T-cell (primary cell): Measurements from ENCODE around the gene COX4I1. TPM values are rescaled to one million over a fixed set of nuclear protein-coding genes. Genes with fewer than 3 reads are reported as not detected.

ENCODE experiments used
- ATAC-seq, 4 experiments: fragments of 200-7000 bp in 3 of 4; fragments of 150-1000 bp in 1 of 4; cut with Tn5 transposase; replicated peaks in 1 of 4; 1 replicate in 3 of 4; 2 replicates in 1 of 4; pipeline ENCODE4 v1.10.0; 2021; ENCODE audit warnings: moderate library complexity in 3 of 4, mild to moderate bottlenecking in 2 of 4, moderate number of reproducible peaks in 1 of 4
- CTCF ChIA-PET, 2 donors: fragments of 300-600 bp; sonication (Branson Sonifier 250); formaldehyde crosslinking; loops; one replicate each; lab custom pipeline; 2022; ENCODE audit warnings: antibody characterized with exemption in 2 of 2; lab: Charles Lee
- POLR2A ChIA-PET, 2 donors: fragments of 300-600 bp; sonication (Branson Sonifier 250); formaldehyde crosslinking; loops; one replicate each; lab custom pipeline; 2022; ENCODE audit warnings: antibody characterized with exemption in 2 of 2; lab: Charles Lee
- DNase-seq, 35 experiments: peaks; one replicate each; pipeline versions ENCODE4 v3.0.0 to v3.0.0-alpha.2; 2013 to 2023
- H3K27ac ChIP-seq: one replicate; pipeline ENCODE4 v1.5.1; 2013; ENCODE audit warnings: low read length
- H3K27me3 ChIP-seq, 2 experiments: replicated peaks in 1 of 2; 1 replicate in 1 of 2; 2 replicates in 1 of 2; pipeline versions ENCODE4 v1.6.1 to v1.7.0; 2013; ENCODE audit warnings: low read length in 1 of 2, mixed read lengths in 1 of 2; ENCODE audit not compliant: control insufficient read depth in 2 of 2, insufficient read depth in 2 of 2; ENCODE audit errors: extremely low read depth in 1 of 2
- H3K36me3 ChIP-seq, 2 donors: 1 replicate in 1 of 2; 2 replicates in 1 of 2; pipeline versions ENCODE4 v1.6.1 to v1.7.0; 2013; ENCODE audit warnings: low read length in 1 of 2; ENCODE audit not compliant: control insufficient read depth in 2 of 2, insufficient read depth in 1 of 2; ENCODE audit errors: extremely low read depth in 1 of 2
- H3K4me1 ChIP-seq, 2 experiments: 1 replicate in 1 of 2; 2 replicates in 1 of 2; pipeline versions ENCODE4 v1.6.1 to v1.7.0; 2013; ENCODE audit warnings: low read length in 2 of 2, mixed read lengths in 1 of 2; ENCODE audit not compliant: insufficient read depth in 2 of 2, control insufficient read depth in 1 of 2; ENCODE audit errors: extremely low read depth in 1 of 2
- H3K4me3 ChIP-seq, 2 donors: 1 replicate in 1 of 2; 2 replicates in 1 of 2; pipeline versions ENCODE4 v1.5.1 to v1.7.0; 2013; ENCODE audit warnings: mild to moderate bottlenecking in 2 of 2, low read length in 1 of 2, moderate library complexity in 1 of 2; ENCODE audit not compliant: control insufficient read depth in 1 of 2; ENCODE audit errors: extremely low read depth in 1 of 2
- H3K9me3 ChIP-seq: 2 replicates; pipeline ENCODE4 v1.7.0; 2013
- H3K27ac Mint-ChIP-seq, 2 donors: one replicate each; pipeline ENCODE4 v1.8.0; 2020 to 2021; ENCODE audit warnings: mild to moderate bottlenecking in 2 of 2, mixed read lengths in 2 of 2
- H3K27me3 Mint-ChIP-seq, 2 donors: one replicate each; pipeline ENCODE4 v1.8.0; 2021 to 2022; ENCODE audit warnings: mixed read lengths in 2 of 2
- H3K36me3 Mint-ChIP-seq: one replicate; pipeline ENCODE4 v1.8.0; 2021; ENCODE audit warnings: mixed read lengths
- H3K4me1 Mint-ChIP-seq, 3 donors: one replicate each; pipeline ENCODE4 v1.8.0; 2020 to 2022; ENCODE audit warnings: mixed read lengths in 3 of 3, mild to moderate bottlenecking in 1 of 3
- H3K4me3 Mint-ChIP-seq, 3 donors: one replicate each; pipeline ENCODE4 v1.8.0; 2020 to 2022; ENCODE audit warnings: mild to moderate bottlenecking in 3 of 3, mixed read lengths in 3 of 3, moderate library complexity in 3 of 3
- H3K9me3 Mint-ChIP-seq, 3 donors: one replicate each; pipeline ENCODE4 v1.8.0; 2020 to 2022; ENCODE audit warnings: mixed read lengths in 3 of 3
- WGBS: methylation state at CpG from one replicate; pipeline ENCODE4 v1.1.5; 2013; ENCODE audit warnings: missing lambda C conversion rate; ENCODE audit not compliant: insufficient coverage; 5-methylcytosine and 5-hydroxymethylcytosine counted together
- total RNA-seq, 35 experiments: library from RNA in 6 of 35; stranded (reverse) in 6 of 35; fragments of 120-200 nt in 1 of 35; gene quantifications; one replicate each; pipeline versions ENCODE4 v1.2.1 to v1.2.4 and lab custom pipeline; 2013 to 2026

The COX4I1 gene
- total RNA-seq, 5 donors from 2014 or later (not counting 1 experiment from before 2014, with no cell fraction given) = 542 to 606 (median 574) TPM

GRCh38 chr16:85821390-85822135 lies 22.1 kb downstream of the COX4I1 start:
- Mint-ChIP-seq H3K9me3 (no peaks in the 10 kb centered on the region), H3K4me1 (peaks cover 6 to 8% (median 8%) of the 10 kb centered on the region in 3 donors), H3K36me3 (no peaks in the 10 kb centered on the region), H3K27me3 (peaks cover 5 to 6% of the 10 kb centered on the region in 2 donors), H3K27ac (no peak overlapping the region), H3K4me3 (no peak overlapping the region)
- Histone ChIP-seq H3K36me3 (no peaks in the 10 kb centered on the region), H3K9me3 (no peaks in the 10 kb centered on the region), H3K27me3 (peaks cover 0 to 24% of the 10 kb centered on the region in 2 experiments), H3K27ac (no peak overlapping the region), H3K4me3 (no peak overlapping the region), H3K4me1 (peaks cover 0 to 10% of the 10 kb centered on the region in 2 experiments)
- ATAC-seq (peak; percentile 75 to 84 (median 84)), DNase-seq (peak; percentile 46 to 86 (median 75))
- ChIA-PET POLR2A (interaction anchor here in 1 of 2 donors (0.8 kb wide), 2 partner anchors 165 to 169 kb away, joined by 4 read pairs; no protein-coding TSS in a partner anchor), CTCF (interaction anchor here (0.6 to 4.7 kb wide), 22 partner anchors 9 to 699 kb away, joined by 3 to 98 read pairs (median 4); partner anchors contain the start of gene IRF8 (in 2 of the 2))
- WGBS = 14% methylated on average over 22 of the region's 27 CpGs

DNA sequence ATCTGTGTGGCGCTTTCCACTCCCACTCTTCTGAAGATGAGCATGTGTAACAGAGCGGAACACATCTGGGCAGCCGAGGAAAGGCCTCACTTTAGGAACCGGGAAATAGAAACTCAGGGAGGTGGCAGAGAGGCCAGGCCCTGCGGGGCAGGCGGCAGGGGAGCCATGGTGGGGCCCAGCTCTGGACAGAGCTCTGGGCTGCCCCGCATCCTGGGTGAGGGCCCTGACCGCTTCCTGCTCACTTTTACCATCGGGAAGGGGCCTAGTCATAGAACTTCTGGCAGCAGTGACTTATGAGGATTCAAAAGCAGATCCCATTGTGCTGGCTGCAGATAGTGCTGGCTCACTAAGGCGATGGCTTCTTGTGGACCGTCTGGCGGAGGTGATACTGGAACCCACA lies 22.6 kb downstream of the COX4I1 start:
- peaks cover 0 to 24% of the 10 kb centered on the region in 2 experiments for H3K27me3 ChIP-seq
- no peak for ATAC-seq
- no peak overlapping the region for H3K27ac Mint-ChIP-seq

GRCh38 chr16:85823328-85823920 lies 23.9 kb downstream of the COX4I1 start:
- ChIA-PET POLR2A (no interaction called here), CTCF (interaction anchor here (0.7 to 1.0 kb wide), 2 partner anchors 164 to 192 kb away, joined by 3 read pairs; no protein-coding TSS in a partner anchor)
- no peak for ATAC-seq
- 100% methylated on average over 1 of the region's 1 CpG for WGBS
- H3K27me3 Mint-ChIP-seq = peaks cover 0 to 3% of the 10 kb centered on the region in 2 donors
- peaks cover 6 to 8% (median 8%) of the 10 kb centered on the region in 3 donors for H3K4me1 Mint-ChIP-seq
- H3K27ac Mint-ChIP-seq = no peak overlapping the region
- Histone ChIP-seq H3K4me3 (no peak overlapping the region), H3K27ac (no peak overlapping the region), H3K27me3 (peaks cover 0 to 21% of the 10 kb centered on the region in 2 experiments), H3K9me3 (no peaks in the 10 kb centered on the region), H3K36me3 (no peaks in the 10 kb centered on the region), H3K4me1 (peaks cover 0 to 10% of the 10 kb centered on the region in 2 experiments)
- DNase-seq = no peak
- H3K36me3 Mint-ChIP-seq = no peaks in the 10 kb centered on the region
- no peaks in the 10 kb centered on the region for H3K9me3 Mint-ChIP-seq
- no peak overlapping the region for H3K4me3 Mint-ChIP-seq

More for the DNA sequence above, 22.6 kb downstream of the COX4I1 start:
- Histone ChIP-seq H3K27ac (no peak overlapping the region), H3K9me3 (no peaks in the 10 kb centered on the region), H3K36me3 (no peaks in the 10 kb centered on the region), H3K4me3 (no peak overlapping the region), H3K4me1 (peaks cover 0 to 10% of the 10 kb centered on the region in 2 experiments)
- Mint-ChIP-seq H3K9me3 (no peaks in the 10 kb centered on the region), H3K36me3 (no peaks in the 10 kb centered on the region), H3K27me3 (peaks cover 4 to 6% of the 10 kb centered on the region in 2 donors), H3K4me1 (peaks cover 6 to 8% (median 8%) of the 10 kb centered on the region in 3 donors), H3K4me3 (no peak overlapping the region)
- CTCF ChIA-PET = interaction anchor here (0.6 to 4.7 kb wide), 14 partner anchors 9 to 201 kb away, joined by 3 to 98 read pairs (median 4); partner anchors contain the start of gene IRF8 (in 1 of the 2)
- 98% methylated on average over 12 of the region's 12 CpGs for WGBS
- POLR2A ChIA-PET = no interaction called here
- DNase-seq = no peak

DNA sequence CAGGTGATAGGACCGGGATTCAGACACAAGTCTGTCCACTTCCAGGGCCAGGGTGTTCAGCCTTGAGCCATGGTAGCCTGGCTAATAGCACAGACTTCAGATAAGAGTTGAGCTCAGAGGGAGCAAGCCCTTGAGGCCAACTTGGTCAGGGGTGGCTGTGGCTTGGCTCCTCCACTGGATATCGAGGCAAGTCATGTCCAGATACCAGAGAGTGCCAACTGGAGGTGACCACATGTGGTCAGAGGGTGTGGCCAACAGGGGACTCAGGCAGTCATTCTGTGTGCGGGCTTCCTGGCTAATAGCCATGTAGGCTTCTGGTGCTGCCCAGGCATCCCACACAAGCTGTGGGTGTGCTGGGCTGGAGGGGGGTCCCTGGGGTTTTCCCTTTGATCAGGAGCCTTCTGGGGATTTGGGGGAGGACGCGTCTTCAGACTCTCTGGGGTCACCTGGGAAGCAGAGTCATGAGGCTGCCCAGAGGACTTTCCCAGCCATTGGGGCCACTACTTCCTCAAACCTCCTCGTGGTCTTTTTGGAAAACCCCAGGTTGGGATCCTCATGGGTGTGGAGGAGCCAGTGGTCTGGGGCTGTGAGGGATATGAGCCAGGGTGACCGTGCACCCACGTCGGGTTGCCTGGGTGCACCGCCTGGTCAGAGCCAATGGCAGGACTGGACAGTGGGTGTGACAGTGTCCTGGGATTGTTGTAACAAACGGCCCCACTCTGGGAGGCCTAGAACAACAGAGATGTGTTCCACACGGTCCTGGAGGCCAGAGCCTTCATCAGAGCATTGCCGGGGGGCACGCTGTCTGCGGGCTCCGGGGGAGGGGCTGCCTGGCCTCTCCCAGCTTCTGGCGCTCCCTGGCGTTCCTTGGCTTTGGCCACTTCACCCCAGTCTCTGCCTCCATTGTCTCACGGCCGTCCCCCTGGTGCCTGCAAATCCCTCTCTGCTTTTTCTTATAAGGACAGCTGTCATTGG lies 25.0 kb downstream of the COX4I1 start:
- no peak for ATAC-seq
- no peaks in the 10 kb centered on the region for H3K9me3 Mint-ChIP-seq
- Histone ChIP-seq H3K9me3 (no peaks in the 10 kb centered on the region), H3K27me3 (peaks cover 0 to 22% of the 10 kb centered on the region in 2 experiments), H3K36me3 (no peaks in the 10 kb centered on the region), H3K4me3 (no peak overlapping the region), H3K27ac (no peak overlapping the region), H3K4me1 (peaks cover 0 to 11% of the 10 kb centered on the region in 2 experiments)
- CTCF ChIA-PET = interaction anchor here (0.7 to 1.0 kb wide), 2 partner anchors 163 to 191 kb away, joined by 3 read pairs; no protein-coding TSS in a partner anchor
- no peak overlapping the region for H3K4me3 Mint-ChIP-seq
- POLR2A ChIA-PET = no interaction called here
- DNase-seq = no peak
- no peaks in the 10 kb centered on the region for H3K36me3 Mint-ChIP-seq
- H3K27ac Mint-ChIP-seq = no peak overlapping the region
- WGBS = 91% methylated on average over 16 of the region's 20 CpGs
- H3K27me3 Mint-ChIP-seq = peaks cover 0 to 11% of the 10 kb centered on the region in 2 donors
- peaks cover 9 to 12% (median 11%) of the 10 kb centered on the region in 3 donors for H3K4me1 Mint-ChIP-seq

- CTCF ChIA-PET = interaction anchor here in 1 of 2 donors (0.6 kb wide), 1 partner anchor 162 kb away, joined by 3 read pairs; no protein-coding TSS in a partner anchor
- H3K27me3 ChIP-seq = peaks cover 0 to 25% of the 10 kb centered on the region in 2 experiments
- no peak overlapping the region for H3K27ac Mint-ChIP-seq
- H3K9me3 ChIP-seq = no peaks in the 10 kb centered on the region
- POLR2A ChIA-PET = no interaction called here
- DNase-seq = no peak
- 63% methylated on average over 9 of the region's 9 CpGs for WGBS
- H3K4me1 ChIP-seq = peaks cover 0 to 20% of the 10 kb centered on the region in 2 experiments
- H3K36me3 Mint-ChIP-seq = no peaks in the 10 kb centered on the region
- H3K27me3 Mint-ChIP-seq = peaks cover 0 to 15% of the 10 kb centered on the region in 2 donors
- H3K4me3 Mint-ChIP-seq = no peak overlapping the region
- H3K9me3 Mint-ChIP-seq = no peaks in the 10 kb centered on the region
- no peak for ATAC-seq
- peaks cover 11 to 16% (median 12%) of the 10 kb centered on the region in 3 donors for H3K4me1 Mint-ChIP-seq
- H3K36me3 ChIP-seq = no peaks in the 10 kb centered on the region
- no peak overlapping the region for H3K4me3 ChIP-seq
- H3K27ac ChIP-seq = no peak overlapping the region
Observed at GRCh38 chr16:85825326-85825725, 25.8 kb downstream of the COX4I1 start.
